ENCODE measurements around the gene MCTP2. TPM values are rescaled to one million over a fixed set of nuclear protein-coding genes. Genes with fewer than 3 reads are reported as not detected.
A peak's percentile ranks its signal among the peaks of the same experiment; 100 is the strongest.
"Not testable (repeated sequence)": the region's sequence is repeated elsewhere in the genome, so short reads cannot be mapped to it uniquely, and the experiment has no call there.

The MCTP2 gene
- polyA plus RNA-seq, 3 donors = 2.4 to 7.4 (median 7.3) TPM

DNA sequence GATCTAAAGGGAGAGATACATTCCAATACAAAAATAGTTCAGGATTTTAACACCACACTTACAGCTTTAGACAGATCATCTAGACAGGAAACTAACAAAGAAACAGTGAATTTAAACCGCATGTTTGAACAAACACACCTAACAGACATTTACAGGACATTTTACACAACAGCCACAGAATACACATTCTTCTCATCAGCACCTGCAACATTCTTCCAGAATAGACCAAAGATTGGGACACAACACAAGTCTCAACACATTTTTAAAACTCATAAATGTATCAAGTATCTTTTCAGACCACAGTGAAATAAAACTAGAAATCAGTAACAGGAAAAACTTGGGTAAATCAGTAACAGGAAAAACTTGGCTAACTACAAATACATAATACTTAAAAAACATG is 256.3 kb downstream of the MCTP2 start:
- no peaks in the 10 kb centered on the region for H3K4me1 ChIP-seq (ENCODE audit: control insufficient read depth in 1 of 2, insufficient read depth in 2 of 2, low read length in 2 of 2)
- Mint-ChIP-seq H3K4me1 (no peaks in the 10 kb centered on the region), H3K27ac (no peak overlapping the region), H3K4me3 (no peak overlapping the region), H3K27me3 (ENCODE audit: low read depth in 3 of 3) (peaks cover 1 to 16% (median 10%) of the 10 kb centered on the region in 3 donors), H3K36me3 (peaks cover 0 to 5% of the 10 kb centered on the region in 2 donors), H3K9me3 (peaks cover 0 to 9% (median 2%) of the 10 kb centered on the region in 7 donors)
- WGBS (ENCODE audit: insufficient coverage) = 100% methylated on average over 1 of the region's 1 CpG
- DNase-seq = no peak
- no peaks in the 10 kb centered on the region for H3K27me3 ChIP-seq (ENCODE audit: control insufficient read depth in 2 of 2, insufficient read depth in 2 of 2, low read length in 2 of 2)
- H3K9ac ChIP-seq (ENCODE audit: insufficient read depth, low read length, poor library complexity, severe bottlenecking) = no peak overlapping the region
- no peaks in the 10 kb centered on the region for H3K79me2 ChIP-seq (ENCODE audit: insufficient read depth, low read length)
- no peaks in the 10 kb centered on the region for H3K36me3 ChIP-seq (replicated peaks in 1 of 2; ENCODE audit: control insufficient read depth in 1 of 2, insufficient read depth in 2 of 2, low read length in 2 of 2)
- H2AFZ ChIP-seq (ENCODE audit: insufficient read depth, low read depth, low read length, poor library complexity, severe bottlenecking) = no peak overlapping the region
- H3K27ac ChIP-seq (ENCODE audit: low read depth in 1 of 2, low read length in 2 of 2) = no peak overlapping the region
- H4K20me1 ChIP-seq (ENCODE audit: insufficient read depth, low read length) = no peaks in the 10 kb centered on the region
- TF ChIP-seq, protein P1, sequence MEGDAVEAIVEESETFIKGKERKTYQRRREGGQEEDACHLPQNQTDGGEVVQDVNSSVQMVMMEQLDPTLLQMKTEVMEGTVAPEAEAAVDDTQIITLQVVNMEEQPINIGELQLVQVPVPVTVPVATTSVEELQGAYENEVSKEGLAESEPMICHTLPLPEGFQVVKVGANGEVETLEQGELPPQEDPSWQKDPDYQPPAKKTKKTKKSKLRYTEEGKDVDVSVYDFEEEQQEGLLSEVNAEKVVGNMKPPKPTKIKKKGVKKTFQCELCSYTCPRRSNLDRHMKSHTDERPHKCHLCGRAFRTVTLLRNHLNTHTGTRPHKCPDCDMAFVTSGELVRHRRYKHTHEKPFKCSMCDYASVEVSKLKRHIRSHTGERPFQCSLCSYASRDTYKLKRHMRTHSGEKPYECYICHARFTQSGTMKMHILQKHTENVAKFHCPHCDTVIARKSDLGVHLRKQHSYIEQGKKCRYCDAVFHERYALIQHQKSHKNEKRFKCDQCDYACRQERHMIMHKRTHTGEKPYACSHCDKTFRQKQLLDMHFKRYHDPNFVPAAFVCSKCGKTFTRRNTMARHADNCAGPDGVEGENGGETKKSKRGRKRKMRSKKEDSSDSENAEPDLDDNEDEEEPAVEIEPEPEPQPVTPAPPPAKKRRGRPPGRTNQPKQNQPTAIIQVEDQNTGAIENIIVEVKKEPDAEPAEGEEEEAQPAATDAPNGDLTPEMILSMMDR (IDR thresholded peaks at IDR 0.05) = no peak
- intact Hi-C loops (cut with micrococcal nuclease) = no loop called here
- no peak overlapping the region for H3K4me2 ChIP-seq (replicated peaks; ENCODE audit: extremely low read depth, low read length, poor library complexity, severe bottlenecking)
- no peak overlapping the region for H3K4me3 ChIP-seq (replicated peaks in 1 of 3; ENCODE audit: low read depth in 2 of 3, low read length in 3 of 3)
- H3K9me3 ChIP-seq (replicated peaks in 1 of 2; ENCODE audit: control insufficient read depth in 1 of 2, insufficient read depth in 1 of 2, low read length in 2 of 2) = peaks cover 0 to 5% of the 10 kb centered on the region in 2 donors

GRCh38 chr15:94493176-94493575 is 261.8 kb downstream of the MCTP2 start:
- Mint-ChIP-seq H3K36me3 (no peaks in the 10 kb centered on the region), H3K4me3 (no peak overlapping the region)
- WGBS (ENCODE audit: insufficient coverage) = no CpG with 5 or more reads among the region's 3 CpGs

GRCh38 chr15:94493586-94493985 is 262.2 kb downstream of the MCTP2 start:
- not testable (repeated sequence) for H3K27me3 Mint-ChIP-seq (ENCODE audit: low read depth in 3 of 3); H3K4me2 ChIP-seq (replicated peaks; ENCODE audit: extremely low read depth, low read length, poor library complexity, severe bottlenecking)

More at GRCh38 chr15:94493176-94493575, 261.8 kb downstream of the MCTP2 start:
- Histone ChIP-seq H2AFZ (ENCODE audit: insufficient read depth, low read depth, low read length, poor library complexity, severe bottlenecking) (no peak overlapping the region), H3K27ac (ENCODE audit: low read depth in 1 of 2, low read length in 2 of 2) (no peak overlapping the region), H3K4me2 (replicated peaks; ENCODE audit: extremely low read depth, low read length, poor library complexity, severe bottlenecking) (no peak overlapping the region), H3K36me3 (replicated peaks in 1 of 2; ENCODE audit: control insufficient read depth in 1 of 2, insufficient read depth in 2 of 2, low read length in 2 of 2) (no peaks in the 10 kb centered on the region), H3K9ac (ENCODE audit: insufficient read depth, low read length, poor library complexity, severe bottlenecking) (no peak overlapping the region), H3K4me1 (ENCODE audit: control insufficient read depth in 1 of 2, insufficient read depth in 2 of 2, low read length in 2 of 2) (no peaks in the 10 kb centered on the region), H3K4me3 (replicated peaks in 1 of 3; ENCODE audit: low read depth in 2 of 3, low read length in 3 of 3) (no peak overlapping the region), H4K20me1 (ENCODE audit: insufficient read depth, low read length) (no peaks in the 10 kb centered on the region), H3K79me2 (ENCODE audit: insufficient read depth, low read length) (no peaks in the 10 kb centered on the region), H3K9me3 (replicated peaks in 1 of 2; ENCODE audit: control insufficient read depth in 1 of 2, insufficient read depth in 1 of 2, low read length in 2 of 2) (peaks cover 0 to 8% of the 10 kb centered on the region in 2 donors), H3K27me3 (ENCODE audit: control insufficient read depth in 2 of 2, insufficient read depth in 2 of 2, low read length in 2 of 2) (no peaks in the 10 kb centered on the region)
- Mint-ChIP-seq H3K4me1 (no peaks in the 10 kb centered on the region), H3K9me3 (peaks cover 0 to 8% (median 5%) of the 10 kb centered on the region in 7 donors), H3K27me3 (ENCODE audit: low read depth in 3 of 3) (peaks cover 0 to 10% (median 6%) of the 10 kb centered on the region in 3 donors), H3K27ac (peak overlapping the region in 1 of 7 donors; percentile 2)
- TF ChIP-seq, protein P1 (IDR thresholded peaks at IDR 0.05) = no peak
- DNase-seq = no peak
- intact Hi-C loops (cut with micrococcal nuclease) = no loop called here

More at GRCh38 chr15:94493586-94493985, 262.2 kb downstream of the MCTP2 start:
- H3K9me3 Mint-ChIP-seq; H3K9me3 ChIP-seq (replicated peaks in 1 of 2; ENCODE audit: control insufficient read depth in 1 of 2, insufficient read depth in 1 of 2, low read length in 2 of 2); H3K27me3 ChIP-seq (ENCODE audit: control insufficient read depth in 2 of 2, insufficient read depth in 2 of 2, low read length in 2 of 2); H3K79me2 ChIP-seq (ENCODE audit: insufficient read depth, low read length); H3K27ac ChIP-seq (ENCODE audit: low read depth in 1 of 2, low read length in 2 of 2); H3K36me3 ChIP-seq (replicated peaks in 1 of 2; ENCODE audit: control insufficient read depth in 1 of 2, insufficient read depth in 2 of 2, low read length in 2 of 2); H3K9ac ChIP-seq (ENCODE audit: insufficient read depth, low read length, poor library complexity, severe bottlenecking); H4K20me1 ChIP-seq (ENCODE audit: insufficient read depth, low read length); H3K4me1 ChIP-seq (ENCODE audit: control insufficient read depth in 1 of 2, insufficient read depth in 2 of 2, low read length in 2 of 2); intact Hi-C loops (cut with micrococcal nuclease); H3K36me3 Mint-ChIP-seq; H3K4me3 Mint-ChIP-seq; DNase-seq; H2AFZ ChIP-seq (ENCODE audit: insufficient read depth, low read depth, low read length, poor library complexity, severe bottlenecking); H3K4me3 ChIP-seq (replicated peaks in 1 of 3; ENCODE audit: low read depth in 2 of 3, low read length in 3 of 3); H3K4me1 Mint-ChIP-seq: not testable (repeated sequence)
- peak overlapping the region in 1 of 7 donors; percentile 2 for H3K27ac Mint-ChIP-seq
- no CpG with 5 or more reads among the region's 1 CpG for WGBS (ENCODE audit: insufficient coverage)

Data from CD14-positive monocyte (primary cell).